HFF-Myc (cell line): ENCODE results near the gene FTCD.

ENCODE experiments used
- DNase-seq: peaks from one replicate; pipeline ENCODE4 v3.0.0-alpha.2; 2011; ENCODE audit warnings: low read depth; ENCODE audit errors: extremely low read depth
- H3K4me3 ChIP-seq: replicated peaks from 2 replicates; pipeline ENCODE4 v1.5.1; 2011; ENCODE audit warnings: low read depth, mild to moderate bottlenecking, control low read depth, low read length
- TF ChIP-seq, protein P1 (sequence below): IDR thresholded peaks from 2 replicates; pipeline ENCODE4 v1.5.1; 2012; ENCODE audit warnings: mild to moderate bottlenecking, low read depth, low read length, control low read depth; ENCODE audit errors: missing control alignments

Gene FTCD

DNA sequence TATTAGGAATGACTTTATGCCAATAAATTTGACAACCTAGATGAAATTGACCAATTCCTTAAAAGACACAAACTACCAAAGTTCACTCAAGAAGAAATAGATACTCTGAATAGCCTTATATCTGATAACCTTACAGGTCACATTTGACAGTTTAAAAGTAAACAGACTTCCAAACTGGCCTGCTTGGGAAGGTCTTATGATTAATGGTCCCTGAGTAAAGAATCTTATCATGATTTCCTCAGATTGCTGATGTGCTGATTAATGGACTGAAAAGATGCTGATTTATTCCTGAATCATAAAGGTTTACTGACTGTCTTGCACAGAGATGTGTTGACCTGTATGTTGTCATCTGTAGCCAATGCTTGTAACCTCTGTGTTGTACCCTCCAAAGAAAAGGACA is 9.7 kb upstream of the FTCD start:
- no peak overlapping the region for H3K4me3 ChIP-seq
- DNase-seq, result no peak
- TF ChIP-seq, protein P1, sequence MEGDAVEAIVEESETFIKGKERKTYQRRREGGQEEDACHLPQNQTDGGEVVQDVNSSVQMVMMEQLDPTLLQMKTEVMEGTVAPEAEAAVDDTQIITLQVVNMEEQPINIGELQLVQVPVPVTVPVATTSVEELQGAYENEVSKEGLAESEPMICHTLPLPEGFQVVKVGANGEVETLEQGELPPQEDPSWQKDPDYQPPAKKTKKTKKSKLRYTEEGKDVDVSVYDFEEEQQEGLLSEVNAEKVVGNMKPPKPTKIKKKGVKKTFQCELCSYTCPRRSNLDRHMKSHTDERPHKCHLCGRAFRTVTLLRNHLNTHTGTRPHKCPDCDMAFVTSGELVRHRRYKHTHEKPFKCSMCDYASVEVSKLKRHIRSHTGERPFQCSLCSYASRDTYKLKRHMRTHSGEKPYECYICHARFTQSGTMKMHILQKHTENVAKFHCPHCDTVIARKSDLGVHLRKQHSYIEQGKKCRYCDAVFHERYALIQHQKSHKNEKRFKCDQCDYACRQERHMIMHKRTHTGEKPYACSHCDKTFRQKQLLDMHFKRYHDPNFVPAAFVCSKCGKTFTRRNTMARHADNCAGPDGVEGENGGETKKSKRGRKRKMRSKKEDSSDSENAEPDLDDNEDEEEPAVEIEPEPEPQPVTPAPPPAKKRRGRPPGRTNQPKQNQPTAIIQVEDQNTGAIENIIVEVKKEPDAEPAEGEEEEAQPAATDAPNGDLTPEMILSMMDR, result no peak

DNA sequence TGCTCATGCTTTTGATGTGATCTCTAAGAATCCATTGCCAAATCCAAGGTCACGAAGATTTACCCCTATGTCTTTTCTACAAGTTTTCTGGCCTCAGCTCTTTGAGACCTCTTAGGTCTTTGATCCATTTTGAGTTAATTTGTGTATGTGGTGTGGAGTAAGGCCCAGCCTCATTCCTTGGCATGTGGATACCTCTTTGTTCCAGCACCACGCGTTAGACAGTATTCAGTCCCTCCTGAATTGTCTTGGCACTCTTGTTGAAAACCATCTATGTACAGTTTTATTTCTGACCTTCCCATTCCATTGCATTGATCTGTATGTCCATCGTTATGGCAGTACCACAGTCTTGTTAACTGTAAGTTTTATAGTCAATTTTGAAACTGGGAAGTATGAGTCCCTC is 8.0 kb upstream of the FTCD start:
- DNase-seq, result no peak

DNA sequence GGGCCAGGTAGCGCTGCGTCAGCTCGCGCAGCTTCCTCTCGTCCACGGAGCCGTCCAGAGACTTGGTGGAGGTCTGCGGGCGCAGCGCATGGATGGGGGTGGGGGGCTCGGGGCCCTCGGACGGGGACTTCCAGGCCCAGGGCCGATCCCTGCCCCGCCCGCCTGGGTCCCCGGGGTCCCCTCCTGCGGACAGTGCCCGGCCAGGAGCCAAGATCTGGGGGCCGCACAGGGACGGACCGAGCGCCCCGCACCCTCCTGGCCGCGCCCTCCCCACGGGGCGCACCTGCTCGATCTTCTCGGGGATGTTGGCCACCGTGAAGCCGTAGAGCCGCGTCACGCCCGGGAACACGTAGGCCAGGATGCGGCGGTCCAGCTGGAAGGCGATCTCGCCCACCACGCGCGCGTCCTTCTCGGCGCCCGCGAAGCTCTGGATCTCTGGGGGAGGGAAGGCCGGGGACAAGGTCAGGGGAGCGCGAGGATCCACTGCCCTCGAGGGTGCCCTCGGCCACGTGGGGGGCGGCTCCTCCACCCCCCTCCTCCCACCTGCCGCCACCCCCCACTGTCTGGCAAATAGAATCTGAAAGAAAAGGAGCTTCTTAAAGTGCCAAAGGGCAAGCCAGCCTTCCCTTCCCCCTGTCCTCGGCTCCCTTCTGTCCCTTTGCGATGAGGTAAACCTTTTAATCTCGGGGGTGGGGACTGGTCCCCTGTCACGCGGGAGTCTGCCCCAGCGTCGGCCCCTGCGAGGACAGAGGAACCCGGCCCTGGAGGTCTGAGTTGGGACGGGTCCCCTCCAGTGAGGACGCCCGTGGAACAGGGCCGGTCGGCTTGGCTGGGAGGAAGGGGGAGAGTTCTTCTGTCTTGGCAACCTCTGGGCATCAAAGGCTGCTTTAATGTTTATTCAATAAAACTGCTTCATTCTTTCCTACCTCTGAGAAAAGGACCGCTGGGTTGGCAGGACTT is 6.5 kb upstream of the FTCD start:
- TF ChIP-seq, protein P1, result no peak
- no peak for DNase-seq
- H3K4me3 ChIP-seq, result no peak overlapping the region

More for the DNA sequence above, 8.0 kb upstream of the FTCD start:
- H3K4me3 ChIP-seq, result no peak overlapping the region
- TF ChIP-seq, protein P1, result no peak

DNA sequence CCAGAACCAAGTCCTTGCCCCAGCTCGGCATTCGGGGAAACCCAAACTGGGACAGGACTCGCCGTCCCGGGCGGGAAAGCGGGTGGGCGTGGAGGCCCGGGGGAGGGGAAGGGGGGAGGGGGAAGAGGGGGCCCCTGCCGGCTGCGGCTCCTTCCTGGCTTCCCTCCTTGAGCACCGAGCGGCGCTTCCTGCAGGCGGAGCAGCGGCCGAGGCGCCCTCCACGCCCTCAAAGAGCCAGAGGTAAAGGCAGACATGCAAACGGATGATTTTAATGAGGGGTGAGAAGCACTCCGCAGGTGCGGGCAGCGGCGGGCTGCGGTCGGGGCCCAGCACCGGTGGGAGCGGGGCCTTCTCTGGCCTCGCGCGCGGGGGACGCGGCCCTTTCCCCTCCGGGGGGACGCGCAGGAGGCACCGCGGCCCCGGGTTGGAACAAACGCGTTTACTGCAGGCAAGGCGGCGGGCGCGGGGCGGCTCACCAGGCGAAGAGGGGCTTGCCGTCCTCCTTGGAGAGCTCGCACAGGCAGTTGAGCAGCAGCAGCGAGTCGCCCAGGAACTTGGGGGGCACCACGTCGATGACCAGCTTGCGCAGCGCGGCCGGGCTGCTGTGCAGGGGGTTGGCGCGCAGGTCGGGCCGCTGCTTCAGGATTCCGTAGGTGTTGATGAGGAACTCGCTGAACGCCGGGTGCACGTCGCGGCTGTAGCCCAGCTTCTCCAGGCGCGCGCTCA is 5.7 kb upstream of the FTCD start:
- TF ChIP-seq, protein P1, result no peak
- DNase-seq, result no peak
- no peak overlapping the region for H3K4me3 ChIP-seq

DNA sequence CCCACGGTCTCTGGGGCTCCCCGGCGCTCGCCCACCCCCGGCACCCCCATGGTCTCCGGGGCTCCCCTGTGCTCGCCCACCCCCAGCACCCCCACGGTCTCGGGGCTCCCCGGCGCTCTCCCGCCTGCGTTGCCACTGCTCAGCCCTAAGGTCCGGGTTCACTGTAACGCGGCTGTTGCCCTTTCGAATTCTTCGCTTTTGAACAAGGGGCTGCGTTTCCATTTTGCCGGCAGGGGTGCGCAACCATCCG is 5.2 kb upstream of the FTCD start:
- TF ChIP-seq, protein P1, result no peak
- no peak overlapping the region for H3K4me3 ChIP-seq
- no peak for DNase-seq

DNA sequence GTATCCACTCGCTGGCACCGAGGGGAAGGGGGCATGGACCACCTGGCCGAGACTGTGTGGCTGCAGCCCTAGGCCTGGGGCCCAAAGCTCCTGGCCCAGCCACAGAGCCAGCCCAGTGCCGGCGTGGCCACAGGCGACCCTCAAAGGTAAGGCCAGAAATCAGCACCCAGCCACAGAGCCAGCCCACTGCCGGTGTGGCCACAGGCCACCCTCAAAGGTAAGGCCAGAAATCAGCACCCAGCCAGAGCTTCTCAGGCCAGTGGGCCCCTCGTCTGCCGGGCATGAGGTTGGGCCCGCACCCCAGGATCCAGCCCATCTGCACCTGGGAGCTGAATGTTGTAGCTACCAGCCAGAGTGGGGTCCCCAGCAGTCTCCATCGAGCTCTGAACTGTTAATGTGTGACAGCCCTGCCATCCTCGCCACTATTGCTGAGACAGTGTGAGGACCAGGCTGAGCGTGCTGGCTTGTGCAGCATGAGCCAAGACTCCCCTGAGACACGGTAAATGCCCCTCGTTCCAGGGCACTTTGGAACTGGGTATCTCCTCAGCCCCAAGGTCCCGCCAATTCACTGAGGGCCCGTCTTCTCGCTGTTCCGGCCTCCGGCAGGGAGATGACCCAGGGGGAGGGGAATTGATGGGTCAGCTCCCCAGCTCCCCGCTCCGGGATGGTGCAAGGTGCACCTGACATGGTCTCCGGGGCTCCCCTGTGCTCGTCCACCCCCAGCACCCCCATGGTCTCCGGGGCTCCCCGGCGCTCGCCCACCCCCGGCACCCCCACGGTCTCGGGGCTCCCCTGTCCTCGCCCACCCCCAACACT is 4.7 kb upstream of the FTCD start:
- TF ChIP-seq, protein P1, result no peak
- DNase-seq, result no peak

More for the DNA sequence above, 4.7 kb upstream of the FTCD start:
- no peak overlapping the region for H3K4me3 ChIP-seq
